GM19455 (cell line): ENCODE results near the gene EXOSC7.
"Not testable (repeated sequence)": the region's sequence is repeated elsewhere in the genome, so short reads cannot be mapped to it uniquely, and the experiment has no call there.

ENCODE experiments used
- ATAC-seq: cut with Tn5 transposase; IDR thresholded peaks from one replicate; pipeline ENCODE4 v1.9.1; 2021; ENCODE audit not compliant: unreplicated experiment

The EXOSC7 gene

GRCh38 chr3:44961888-44962287 lies 14.2 kb upstream of the EXOSC7 start:
- no peak for ATAC-seq

DNA sequence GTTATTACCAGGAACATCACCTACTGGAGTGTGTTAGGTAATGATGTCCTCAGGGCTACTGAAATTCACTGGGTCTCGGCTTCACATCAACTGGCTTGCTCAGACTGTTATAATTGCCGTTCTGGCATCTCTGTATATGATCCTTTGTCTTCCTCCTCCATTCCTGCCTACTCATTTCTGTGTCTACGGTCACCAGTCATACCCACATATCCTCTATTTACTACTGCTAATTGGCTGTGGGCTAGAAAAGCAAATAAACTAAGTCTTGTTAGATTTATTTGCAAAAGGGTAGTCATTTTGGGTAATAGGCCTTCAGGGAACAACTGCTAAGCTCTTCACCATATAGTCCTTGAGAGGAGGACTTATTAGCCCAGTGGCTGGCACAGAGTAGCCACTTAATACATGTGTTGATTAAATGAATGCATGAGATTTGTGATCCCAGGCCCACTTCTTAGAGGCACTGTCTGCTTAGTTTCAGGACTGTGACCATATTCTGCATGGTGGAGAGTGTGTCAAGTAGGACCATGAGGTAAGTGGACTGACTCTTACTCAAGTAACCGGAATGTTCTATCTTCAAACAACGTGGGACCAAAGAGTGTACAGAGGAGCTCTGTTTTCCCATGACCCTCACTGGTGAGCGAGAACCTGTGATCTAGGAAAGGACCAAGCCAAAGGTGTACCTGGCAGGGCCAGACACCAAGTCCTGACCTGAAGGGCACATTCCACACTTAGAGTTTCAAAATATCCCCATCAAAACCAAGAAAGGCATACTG lies 13.2 kb upstream of the EXOSC7 start:
- ATAC-seq: no peak

DNA sequence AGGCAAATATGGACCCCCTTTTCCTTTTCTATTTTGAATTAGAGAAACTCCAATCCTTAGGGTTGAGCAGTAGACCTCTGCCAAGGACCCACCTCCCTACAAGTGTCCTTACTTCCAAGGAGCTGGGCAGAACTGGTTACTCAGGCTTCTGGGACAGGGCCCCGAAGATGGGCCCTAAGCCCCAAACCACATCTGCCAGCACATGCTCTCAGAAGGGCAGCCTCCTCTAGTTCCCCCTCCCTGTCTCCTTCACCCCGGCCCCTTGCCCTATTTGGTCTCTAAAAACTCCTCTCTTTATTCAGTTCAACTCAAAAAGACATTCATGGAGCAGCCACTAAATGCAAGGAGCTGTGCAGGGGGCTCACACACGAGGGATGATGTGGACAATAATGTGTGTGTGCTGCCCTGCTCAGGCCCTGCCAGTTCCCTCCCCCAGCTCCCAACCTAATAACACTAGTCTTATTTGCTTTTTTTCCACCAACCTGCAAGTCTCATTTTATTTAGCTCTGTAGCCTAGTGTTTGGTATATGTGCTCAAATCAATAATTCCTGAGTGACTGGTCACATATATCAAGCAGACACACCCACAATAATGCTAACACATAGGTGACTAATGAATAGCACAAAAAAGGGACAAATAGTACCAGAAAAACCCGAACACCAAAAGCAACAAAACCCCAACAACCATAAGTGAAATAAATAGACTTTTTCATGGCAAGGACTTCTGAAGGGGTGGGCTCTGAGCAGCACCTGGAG lies 12.3 kb upstream of the EXOSC7 start:
- ATAC-seq: no peak

DNA sequence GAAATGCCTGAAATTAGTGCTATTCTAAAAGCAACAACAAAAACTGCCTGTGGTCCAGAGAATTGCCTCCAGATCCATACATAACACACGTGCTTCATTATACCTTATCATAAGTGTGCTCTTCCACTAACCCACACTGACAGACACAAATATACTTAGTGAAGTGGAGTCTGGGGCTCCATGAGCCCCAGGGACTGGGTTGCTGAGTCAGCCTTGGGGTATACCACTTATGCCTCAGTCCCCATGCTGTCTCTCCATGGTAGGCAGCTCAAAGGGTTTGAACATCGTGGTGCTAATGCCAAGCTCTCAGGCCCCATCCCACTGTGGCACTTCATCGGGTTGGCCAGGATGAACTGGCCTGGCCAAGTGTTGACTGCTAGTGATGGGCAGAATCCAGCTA lies 10.9 kb upstream of the EXOSC7 start:
- no peak for ATAC-seq

DNA sequence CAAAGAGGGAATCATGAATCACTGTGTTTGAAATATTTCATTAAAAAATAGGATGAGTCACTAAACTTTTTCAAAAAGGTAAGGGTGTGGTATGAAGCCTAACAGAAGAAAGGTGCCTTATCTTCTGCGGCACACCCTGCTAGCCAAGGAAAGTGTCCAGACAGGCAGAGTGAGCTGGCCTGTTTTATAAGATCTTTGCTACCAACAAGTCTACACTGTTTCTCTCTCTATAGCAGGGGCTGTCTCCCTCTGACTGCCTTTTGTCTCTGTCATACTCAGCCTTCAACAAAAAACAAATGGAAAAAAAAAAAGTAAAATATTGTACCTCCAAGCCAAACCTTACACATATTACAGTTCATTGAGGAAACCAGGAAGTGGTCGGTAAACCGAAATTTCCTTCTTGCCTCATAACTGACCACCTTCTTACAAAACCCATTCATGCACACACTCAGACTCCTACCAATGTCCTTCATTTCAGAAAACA lies 9.2 kb upstream of the EXOSC7 start:
- no peak for ATAC-seq

- no peak for ATAC-seq
Measured at GRCh38 chr3:44968447-44968858, 7.6 kb upstream of the EXOSC7 start.

DNA sequence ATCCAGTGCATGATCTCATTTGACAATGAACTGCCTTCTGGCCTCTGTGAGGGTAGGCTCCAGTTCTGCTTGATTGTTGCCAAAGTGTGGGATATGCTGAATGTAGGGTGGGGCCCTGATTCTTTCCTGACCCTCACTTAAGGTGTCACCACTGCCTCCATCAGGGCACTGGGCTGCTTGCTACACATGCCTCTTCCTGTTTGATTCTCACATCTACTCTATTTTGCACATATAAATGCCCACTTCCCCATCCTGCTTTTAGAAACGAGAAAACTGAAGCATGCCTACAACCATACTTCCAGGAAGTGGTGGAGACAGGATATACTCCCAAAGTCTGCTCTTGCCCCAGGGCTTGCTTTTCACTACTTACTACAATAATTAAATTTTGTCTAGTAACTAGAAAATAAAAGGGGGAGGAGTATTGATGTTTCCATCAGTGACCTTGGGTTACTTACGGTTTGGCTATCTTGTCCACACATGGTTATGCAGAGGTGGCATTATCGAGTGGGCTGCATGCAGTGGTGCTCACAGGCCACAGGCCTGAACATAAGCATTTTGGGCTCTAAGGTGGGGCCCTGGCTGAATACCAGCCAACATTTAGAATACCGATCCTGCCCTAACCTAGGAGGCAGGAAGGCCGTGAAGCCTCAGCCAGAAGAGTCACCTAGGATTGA lies 6.8 kb upstream of the EXOSC7 start:
- ATAC-seq: no peak

- ATAC-seq: no peak
Measured at GRCh38 chr3:44969828-44970179, 6.2 kb upstream of the EXOSC7 start.

DNA sequence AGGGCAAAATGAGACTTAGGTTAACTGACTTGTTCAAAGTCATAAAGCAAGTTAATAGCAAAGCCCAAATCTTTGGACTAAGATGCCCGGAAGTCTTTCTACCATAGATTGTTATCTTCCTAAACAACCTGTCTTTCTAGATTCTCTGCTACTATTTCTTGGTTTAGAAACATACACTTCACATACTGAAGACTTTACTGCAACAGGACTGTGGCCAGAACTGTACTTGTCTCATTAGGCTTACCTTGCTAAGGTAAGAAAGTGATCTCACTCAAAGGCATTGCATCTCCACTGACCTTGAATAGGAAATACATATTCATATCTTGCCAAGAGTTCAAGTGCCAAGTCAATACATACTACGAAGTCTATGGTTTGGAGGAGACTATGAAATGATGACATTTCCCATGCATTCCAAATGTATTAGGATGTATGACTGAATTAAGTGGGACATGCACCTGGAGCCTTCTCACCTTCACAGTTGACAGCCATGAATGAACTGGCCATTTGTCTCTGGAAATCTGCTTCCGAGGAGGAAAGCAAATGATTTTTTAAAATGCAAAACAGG lies 5.0 kb upstream of the EXOSC7 start:
- no peak for ATAC-seq

DNA sequence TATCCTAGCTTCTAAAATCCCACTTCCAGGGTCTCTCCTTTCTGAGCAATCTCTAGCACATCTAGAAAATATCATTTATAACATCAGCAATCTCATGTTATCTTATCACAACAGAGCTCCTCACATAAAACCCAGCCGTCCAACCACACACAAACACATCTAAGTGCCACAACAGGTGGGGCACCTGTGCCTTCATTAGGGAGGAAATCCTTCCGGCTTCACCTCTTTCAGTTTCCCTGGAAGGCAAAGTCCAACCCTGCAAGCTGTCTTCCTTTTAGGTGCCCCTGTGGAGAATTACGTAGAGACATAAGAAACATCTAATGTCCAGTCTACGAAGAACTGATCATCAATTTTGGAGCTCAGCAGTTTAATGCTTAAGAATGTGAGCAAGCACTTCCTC lies 1.6 kb upstream of the EXOSC7 start:
- ATAC-seq: no peak

- no peak for ATAC-seq
Measured at GRCh38 chr3:44981220-44981619, 5.2 kb downstream of the EXOSC7 start.

GRCh38 chr3:44981751-44982150 lies 5.7 kb downstream of the EXOSC7 start:
- no peak for ATAC-seq

DNA sequence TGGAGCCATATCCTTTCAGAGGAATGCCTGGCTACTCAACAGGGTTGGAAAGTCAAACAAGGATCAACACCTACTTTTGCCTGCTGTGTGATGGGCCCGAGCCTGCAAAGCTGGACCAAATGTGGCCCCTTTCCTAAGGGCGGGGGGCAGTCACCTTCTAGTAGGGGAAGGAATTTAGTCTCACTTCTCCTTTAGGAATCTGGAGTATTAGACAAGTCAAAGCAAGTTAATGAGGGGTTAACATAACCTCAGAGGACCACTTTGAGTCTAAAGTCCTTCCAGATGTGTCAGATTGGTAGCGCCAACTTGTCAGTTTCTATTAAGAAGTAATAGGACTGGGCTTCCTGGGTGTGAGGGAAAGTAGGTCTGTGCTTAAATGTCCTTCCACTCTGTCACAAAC lies 6.8 kb downstream of the EXOSC7 start:
- ATAC-seq: no peak

- no peak for ATAC-seq
Measured at GRCh38 chr3:44983484-44983941, 7.5 kb downstream of the EXOSC7 start.

GRCh38 chr3:44984335-44984734 lies 8.3 kb downstream of the EXOSC7 start:
- no peak for ATAC-seq

DNA sequence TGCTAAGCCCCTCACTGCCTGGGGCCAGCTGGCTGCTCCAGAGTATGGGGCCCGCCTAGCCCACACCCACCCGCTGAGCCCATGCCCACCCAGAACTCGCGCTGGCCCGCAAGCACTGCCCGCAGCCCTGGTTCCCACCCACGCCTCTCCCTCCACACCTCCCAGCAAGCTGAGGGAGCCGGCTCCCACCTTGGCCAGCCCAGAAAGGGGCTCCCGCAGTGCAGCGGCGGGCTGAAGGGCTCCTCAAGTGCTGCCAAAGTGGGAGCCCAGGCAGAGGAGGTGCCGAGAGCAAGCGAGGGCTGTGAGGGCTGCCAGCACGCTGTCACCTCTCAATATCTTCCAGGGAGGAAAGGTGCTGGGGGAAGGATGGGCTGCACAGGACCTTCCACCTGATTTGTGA lies 10.3 kb downstream of the EXOSC7 start:
- not testable (repeated sequence) for ATAC-seq

GRCh38 chr3:44987332-44987731 lies 11.3 kb downstream of the EXOSC7 start:
- ATAC-seq: no peak

GRCh38 chr3:44988073-44988472 lies 12.0 kb downstream of the EXOSC7 start:
- no peak for ATAC-seq

GRCh38 chr3:44989141-44989540 lies 13.1 kb downstream of the EXOSC7 start:
- ATAC-seq: no peak

- ATAC-seq: no peak
Measured at GRCh38 chr3:44989636-44990373, 13.8 kb downstream of the EXOSC7 start.

DNA sequence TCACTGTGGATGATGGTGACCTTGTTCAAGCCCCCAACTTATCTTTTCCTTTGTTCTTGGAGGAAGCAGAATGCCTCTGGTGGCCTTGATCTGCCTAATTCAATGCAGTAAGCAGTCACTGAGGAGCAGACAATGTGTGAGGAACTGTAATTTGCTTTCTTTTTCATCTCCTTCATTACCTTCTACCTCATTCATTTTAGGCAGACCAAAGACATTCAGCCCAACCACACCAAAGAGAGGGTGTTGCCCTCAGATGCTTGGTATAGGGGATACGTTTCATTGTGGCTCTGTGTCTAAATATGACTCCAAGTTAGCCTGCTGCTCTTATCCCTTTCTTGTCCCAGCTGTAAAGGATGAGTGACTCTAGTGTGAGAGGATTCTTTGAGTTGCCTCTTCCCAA lies 15.3 kb downstream of the EXOSC7 start:
- no peak for ATAC-seq
